GM23248 (cell line): ENCODE data around the gene KCNJ12. TPM values are rescaled to one million over a fixed set of nuclear protein-coding genes. Genes with fewer than 3 reads are reported as not detected.
"Not testable (repeated sequence)": the region's sequence is repeated elsewhere in the genome, so short reads cannot be mapped to it uniquely, and the experiment has no call there.

Experiments used
- DNase-seq: peaks from one replicate; pipeline ENCODE4 v3.0.0-alpha.2; 2015
- H2AFZ ChIP-seq: fragments of 200-600 bp; sonication (generic); 2 replicates; pipeline ENCODE4 v1.6.1; 2016; ENCODE audit warnings: antibody characterized with exemption
- H3F3A ChIP-seq: fragments of 200-600 bp; sonication (generic); 2 replicates; pipeline ENCODE4 v1.6.1; 2016; ENCODE audit warnings: mild to moderate bottlenecking, antibody characterized with exemption, mixed run types; ENCODE audit not compliant: insufficient read depth
- H3K27ac ChIP-seq: fragments of 200-600 bp; sonication (generic); 2 replicates; pipeline ENCODE4 v1.5.1; 2016; ENCODE audit warnings: mild to moderate bottlenecking
- H3K27me3 ChIP-seq: fragments of 200-600 bp; sonication (generic); replicated peaks from 2 replicates; pipeline ENCODE4 v1.6.1; 2016; ENCODE audit warnings: mild to moderate bottlenecking; ENCODE audit not compliant: insufficient read depth
- H3K36me3 ChIP-seq: fragments of 200-600 bp; sonication (generic); 2 replicates; pipeline ENCODE4 v1.6.1; 2016; ENCODE audit warnings: low read depth, mild to moderate bottlenecking
- H3K4me1 ChIP-seq: fragments of 200-600 bp; sonication (generic); 2 replicates; pipeline ENCODE4 v1.6.1; 2016; ENCODE audit warnings: mild to moderate bottlenecking; ENCODE audit not compliant: insufficient read depth
- H3K4me2 ChIP-seq: fragments of 200-600 bp; sonication (generic); one replicate; pipeline ENCODE4 v1.6.1; 2016; ENCODE audit warnings: mild to moderate bottlenecking; ENCODE audit not compliant: unreplicated experiment
- H3K4me3 ChIP-seq: fragments of 200-600 bp; sonication (generic); 2 replicates; pipeline ENCODE4 v1.5.1; 2016; ENCODE audit warnings: mild to moderate bottlenecking
- H3K79me2 ChIP-seq: fragments of 200-600 bp; sonication (generic); 2 replicates; pipeline ENCODE4 v1.6.1; 2016; ENCODE audit warnings: mild to moderate bottlenecking; ENCODE audit not compliant: insufficient read depth
- H3K9ac ChIP-seq: fragments of 200-600 bp; sonication (generic); 2 replicates; pipeline ENCODE4 v1.6.1; 2016; ENCODE audit warnings: mild to moderate bottlenecking
- H3K9me2 ChIP-seq: fragments of 200-600 bp; sonication (generic); 2 replicates; pipeline ENCODE4 v1.6.1; 2016; ENCODE audit warnings: mixed run types, mild to moderate bottlenecking, moderate library complexity; ENCODE audit not compliant: insufficient read depth
- H3K9me3 ChIP-seq: fragments of 200-600 bp; sonication (generic); one replicate; pipeline ENCODE4 v1.6.1; 2017; ENCODE audit warnings: low read depth
- H4K20me1 ChIP-seq: fragments of 200-600 bp; sonication (generic); 2 replicates; pipeline ENCODE4 v1.6.0; 2016; ENCODE audit not compliant: insufficient read depth
- EZH2 ChIP-seq: fragments of 200-600 bp; sonication (generic); IDR thresholded peaks from 2 replicates; pipeline ENCODE4 v1.6.1; 2018; ENCODE audit warnings: antibody characterized with exemption, mild to moderate bottlenecking; ENCODE audit not compliant: insufficient read depth, poor library complexity, severe bottlenecking
- EZH2phosphoT487 ChIP-seq: fragments of 200-600 bp; sonication (generic); IDR thresholded peaks from 2 replicates; pipeline ENCODE4 v1.6.1; 2018; ENCODE audit warnings: antibody characterized with exemption, moderate library complexity, mild to moderate bottlenecking, low read depth; ENCODE audit not compliant: insufficient read depth
- WGBS, 2 experiments: methylation state at CpG; one replicate each; pipeline ENCODE4 v1.1.6; 2015 to 2017; ENCODE audit warnings: low lambda C conversion rate in 2 of 2, low coverage in 1 of 2; ENCODE audit errors: missing lambda C conversion rate in 2 of 2; 5-methylcytosine and 5-hydroxymethylcytosine counted together
- in situ Hi-C: fragments of 300-500 bp; cut with MboI; formaldehyde crosslinking; loops from 2 replicates; pipeline ENCODE4 v1.15.0; 2020
- polyA plus RNA-seq: library from polyadenylated mRNA; unstranded; fragments of >200 nt; fragmentation: Nextera tagmentation; extraction: Ambion mirVana; gene quantifications from 2 replicates; pipeline ENCODE4 v1.2.1, GENCODE V29; 2016
- total RNA-seq: library from RNA; depleted of rRNA; stranded (reverse); fragments of >200 nt; shearing (Covaris generic); gene quantifications from 2 replicates; pipeline ENCODE4 v1.2.3, GENCODE V29; 2014

The KCNJ12 gene
- total and polyA plus RNA-seq, 2 experiments from 2014 or later = 0.29 to 0.54 TPM

DNA sequence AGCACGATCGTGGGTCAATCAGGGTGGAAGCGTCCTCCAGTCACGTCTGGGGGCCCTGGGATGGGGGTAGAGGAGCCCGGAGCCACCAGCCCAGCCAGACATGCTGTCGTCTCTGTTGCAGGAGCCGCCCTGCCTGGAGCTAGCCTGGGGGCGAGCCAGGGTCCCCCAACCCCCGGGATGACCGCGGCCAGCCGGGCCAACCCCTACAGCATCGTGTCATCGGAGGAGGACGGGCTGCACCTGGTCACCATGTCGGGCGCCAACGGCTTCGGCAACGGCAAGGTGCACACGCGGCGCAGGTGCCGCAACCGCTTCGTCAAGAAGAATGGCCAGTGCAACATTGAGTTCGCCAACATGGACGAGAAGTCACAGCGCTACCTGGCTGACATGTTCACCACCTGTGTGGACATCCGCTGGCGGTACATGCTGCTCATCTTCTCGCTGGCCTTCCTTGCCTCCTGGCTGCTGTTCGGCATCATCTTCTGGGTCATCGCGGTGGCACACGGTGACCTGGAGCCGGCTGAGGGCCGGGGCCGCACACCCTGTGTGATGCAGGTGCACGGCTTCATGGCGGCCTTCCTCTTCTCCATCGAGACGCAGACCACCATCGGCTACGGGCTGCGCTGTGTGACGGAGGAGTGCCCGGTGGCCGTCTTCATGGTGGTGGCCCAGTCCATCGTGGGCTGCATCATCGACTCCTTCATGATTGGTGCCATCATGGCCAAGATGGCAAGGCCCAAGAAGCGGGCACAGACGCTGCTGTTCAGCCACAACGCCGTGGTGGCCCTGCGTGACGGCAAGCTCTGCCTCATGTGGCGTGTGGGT, 39.2 kb downstream of the KCNJ12 start:
- H3F3A ChIP-seq, H3K36me3 ChIP-seq, H3K9me3 ChIP-seq, in situ Hi-C loops, H3K4me3 ChIP-seq, H3K79me2 ChIP-seq, H3K4me1 ChIP-seq, DNase-seq, H3K4me2 ChIP-seq, H2AFZ ChIP-seq, H3K27me3 ChIP-seq, H3K9me2 ChIP-seq, H3K27ac ChIP-seq, H3K9ac ChIP-seq, H4K20me1 ChIP-seq: not testable (repeated sequence)
- WGBS, 2 experiments = 86 to 90% methylated on average over 49 to 58 of the region's 58 CpGs

DNA sequence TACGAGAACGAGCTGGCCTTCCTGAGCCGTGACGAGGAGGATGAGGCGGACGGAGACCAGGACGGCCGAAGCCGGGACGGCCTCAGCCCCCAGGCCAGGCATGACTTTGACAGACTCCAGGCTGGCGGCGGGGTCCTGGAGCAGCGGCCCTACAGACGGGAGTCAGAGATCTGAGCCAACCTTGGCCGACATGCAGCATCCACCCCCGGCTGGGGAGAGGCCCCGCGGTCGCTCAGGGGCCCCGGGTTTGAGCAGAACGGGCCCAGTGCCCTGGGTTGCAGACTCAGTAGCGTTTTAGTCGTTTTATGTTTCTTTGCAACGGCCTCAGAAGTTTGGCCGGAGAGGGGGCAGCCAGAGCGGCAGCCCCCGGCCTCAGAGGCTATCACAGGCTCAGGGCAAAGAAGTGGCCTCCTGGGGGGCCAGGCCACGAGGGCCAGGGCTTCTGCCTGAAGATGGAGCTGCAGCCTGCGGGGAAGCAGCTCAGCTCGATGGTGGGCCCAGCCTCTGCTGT, 40.4 kb downstream of the KCNJ12 start:
- in situ Hi-C loops, H2AFZ ChIP-seq, H3K27ac ChIP-seq, H3K79me2 ChIP-seq, H3K4me3 ChIP-seq, H4K20me1 ChIP-seq, H3K4me1 ChIP-seq, H3F3A ChIP-seq, DNase-seq, H3K36me3 ChIP-seq, H3K27me3 ChIP-seq, H3K4me2 ChIP-seq, H3K9ac ChIP-seq, H3K9me3 ChIP-seq, H3K9me2 ChIP-seq: not testable (repeated sequence)
- WGBS, 2 experiments = 69 to 70% methylated on average over 29 to 30 of the region's 30 CpGs

DNA sequence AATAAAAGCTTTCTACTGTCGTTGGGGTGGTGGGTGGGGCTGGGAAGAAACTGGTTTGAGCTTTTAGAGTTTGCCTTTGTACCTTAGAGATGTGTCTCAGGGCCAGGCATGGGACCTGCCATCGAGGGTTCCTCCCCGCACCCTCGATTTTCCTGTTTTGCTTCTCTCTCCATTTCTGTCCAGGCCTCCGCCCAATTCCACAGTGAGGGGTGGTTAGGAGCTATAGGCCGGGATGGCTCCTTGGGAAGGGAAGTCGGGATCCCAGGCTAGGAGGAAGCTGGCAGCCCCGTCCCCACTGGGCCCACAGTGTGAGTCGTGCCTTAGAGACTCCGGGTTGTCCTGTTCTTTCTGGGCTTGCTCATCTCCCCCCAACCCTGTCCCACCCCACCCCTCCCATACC, 41.2 kb downstream of the KCNJ12 start:
- H3K79me2 ChIP-seq, H2AFZ ChIP-seq, H3K27ac ChIP-seq, H3K4me1 ChIP-seq, H3K27me3 ChIP-seq, H3K9me2 ChIP-seq, H3K4me3 ChIP-seq, H3K9me3 ChIP-seq, H3K36me3 ChIP-seq, H4K20me1 ChIP-seq, DNase-seq, in situ Hi-C loops, H3K9ac ChIP-seq, H3K4me2 ChIP-seq, H3F3A ChIP-seq: not testable (repeated sequence)
- WGBS, 2 experiments = 76 to 80% methylated on average over 10 of the region's 10 CpGs

DNA sequence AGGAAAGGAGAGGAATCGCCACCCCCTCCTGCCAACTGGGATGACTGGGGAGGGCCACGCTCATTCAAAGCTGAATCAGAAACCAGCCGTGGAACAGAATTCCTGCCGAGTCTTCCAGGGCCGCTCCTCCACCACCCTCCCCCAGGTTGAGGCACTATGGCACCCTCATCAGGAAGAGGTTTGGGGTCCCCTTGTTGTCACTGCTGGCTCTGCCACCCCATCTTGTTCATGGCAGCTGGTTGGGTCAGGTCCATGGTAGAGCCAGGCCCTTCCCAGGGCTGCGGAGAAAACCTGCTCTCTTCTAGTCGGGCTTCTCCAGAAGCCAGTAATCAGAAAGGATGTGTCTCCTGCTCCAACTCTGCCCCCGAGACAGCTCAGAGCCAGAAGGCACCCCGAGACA, 41.8 kb downstream of the KCNJ12 start:
- no peak for DNase-seq
- in situ Hi-C loops = no loop called here
- no peaks in the 10 kb centered on the region for H3K9me2 ChIP-seq
- no peak overlapping the region for H3K4me3 ChIP-seq
- H2AFZ ChIP-seq = no peak overlapping the region
- H3K9ac ChIP-seq = no peak overlapping the region
- H3K9me3 ChIP-seq = no peaks in the 10 kb centered on the region
- no peaks in the 10 kb centered on the region; the same call in 1 of the 2 replicates for H3K4me1 ChIP-seq
- WGBS, 2 experiments = 83% methylated on average over 9 of the region's 9 CpGs
- TF ChIP-seq EZH2phosphoT487 = no peak
- no peak for TF ChIP-seq EZH2
- no peaks in the 10 kb centered on the region for H3K79me2 ChIP-seq
- H3K27me3 ChIP-seq = no peaks in the 10 kb centered on the region
- no peaks in the 10 kb centered on the region for H3F3A ChIP-seq
- no peak overlapping the region for H3K4me2 ChIP-seq
- H3K27ac ChIP-seq = no peak overlapping the region
- H4K20me1 ChIP-seq = no peaks in the 10 kb centered on the region
- H3K36me3 ChIP-seq = no peaks in the 10 kb centered on the region
